Mucosa of gallbladder (tissue), 1 donor: ENCODE data around the gene EFCAB9. TPM values are rescaled to one million over a fixed set of nuclear protein-coding genes. Genes with fewer than 3 reads are reported as not detected.
"Not testable (repeated sequence)": the region's sequence is repeated elsewhere in the genome, so short reads cannot be mapped to it uniquely, and the experiment has no call there.

Experiments
- DNase-seq: peaks from one replicate; pipeline ENCODE4 v3.0.0-alpha.2; 2020; ENCODE audit warnings: low spot score
- total RNA-seq: library from RNA; stranded (reverse); gene quantifications from one replicate; pipeline ENCODE4 v1.2.1, GENCODE V29; 2021
- donor health status: DM: no; HTN: no; CAD: no.

Gene EFCAB9
- not detected for total RNA-seq

DNA sequence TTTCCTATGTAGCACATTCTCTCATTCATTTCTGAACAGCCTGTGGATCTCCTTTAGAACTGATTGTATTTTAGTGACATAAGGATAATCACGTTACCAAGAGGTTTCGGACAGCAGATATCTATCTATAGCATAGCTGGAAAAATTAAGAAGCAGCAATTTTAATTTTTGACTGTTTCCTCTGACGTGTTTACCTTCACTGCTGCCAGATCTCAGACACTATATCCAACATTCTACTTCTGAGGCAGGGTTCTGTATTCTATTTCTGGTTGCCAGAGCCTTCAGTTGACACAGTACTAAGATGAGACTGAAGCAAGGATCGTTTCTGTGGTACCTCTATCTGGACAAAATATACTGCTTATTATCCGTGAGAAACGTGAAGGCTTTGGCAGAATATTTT is at the start of gene EFCAB9:
Gene EFCAB9 (plus strand): TSS at position 301 of the 400 bp plus-strand sequence. CDS start 1 bp downstream, at position 302.
- no peak for DNase-seq

DNA sequence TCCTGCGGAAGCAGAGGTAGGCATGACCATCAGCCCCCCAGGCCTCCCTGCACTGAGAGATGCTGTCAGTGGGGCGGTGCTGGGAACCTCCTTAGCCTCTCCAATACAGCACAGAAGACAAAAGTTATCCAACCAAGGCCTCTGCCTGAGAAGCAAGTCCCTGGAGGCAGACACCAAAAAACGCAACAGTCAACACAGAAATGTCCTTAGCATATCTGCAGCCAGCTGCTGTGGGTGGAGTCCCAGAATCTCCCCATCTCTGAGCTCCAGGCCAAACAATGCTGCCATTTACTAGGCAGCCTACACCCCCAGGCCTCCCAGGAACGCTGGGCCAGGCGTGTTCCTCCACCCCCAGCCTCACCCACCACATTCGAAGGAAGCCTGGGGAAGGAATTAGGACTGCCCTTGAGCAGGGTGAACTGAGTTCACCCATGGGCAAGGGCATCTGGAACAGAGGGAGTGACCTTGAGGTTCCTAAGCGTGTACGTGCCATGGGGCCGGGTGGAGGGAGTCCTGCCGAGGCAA is 49.6 kb upstream of the EFCAB9 start:
- DNase-seq, result no peak

DNA sequence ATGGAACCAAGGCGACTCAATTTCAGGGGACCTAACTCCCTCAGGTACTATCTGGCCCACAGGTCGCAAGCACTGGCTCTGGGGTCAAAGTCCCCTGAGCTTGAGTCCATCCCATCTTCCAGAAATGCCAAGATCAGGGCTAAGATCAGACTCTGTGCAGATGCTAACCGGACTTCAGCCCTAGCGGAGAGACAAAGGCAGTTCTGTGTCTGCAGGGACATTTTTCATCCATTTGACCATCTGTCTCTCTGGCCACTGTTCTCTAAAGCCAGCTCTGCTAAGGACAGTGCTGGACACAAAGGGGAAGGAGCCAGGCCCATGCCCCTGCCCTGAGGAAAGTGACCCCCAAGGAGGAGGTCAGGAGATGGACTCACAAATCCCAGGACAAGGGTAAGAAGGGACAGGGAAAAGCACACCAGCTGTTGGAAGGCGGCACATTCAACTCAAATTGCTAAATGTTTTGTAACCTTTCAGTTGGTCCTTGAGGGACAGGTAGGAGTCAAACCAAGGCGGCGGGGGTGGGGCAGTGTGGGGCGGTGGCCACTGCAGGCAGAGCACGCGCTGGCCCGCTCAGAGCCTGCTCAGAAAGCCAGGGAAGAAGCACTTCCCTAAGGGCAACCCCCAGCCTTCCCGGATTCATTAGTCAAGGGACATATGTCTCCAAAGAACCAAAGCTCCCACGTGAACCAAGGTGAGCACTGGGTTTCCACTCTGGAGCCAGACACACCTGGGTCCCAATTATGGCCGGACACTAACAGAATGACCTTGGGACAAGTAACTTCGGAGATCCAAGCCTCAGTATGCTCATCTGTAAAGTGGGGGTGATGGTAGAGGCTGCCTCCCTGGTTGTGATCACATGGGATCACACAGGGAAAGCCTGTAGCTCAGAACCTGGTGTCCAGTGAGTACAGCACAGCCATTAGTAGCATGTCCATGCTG is 48.8 kb upstream of the EFCAB9 start:
- DNase-seq, result no peak

DNA sequence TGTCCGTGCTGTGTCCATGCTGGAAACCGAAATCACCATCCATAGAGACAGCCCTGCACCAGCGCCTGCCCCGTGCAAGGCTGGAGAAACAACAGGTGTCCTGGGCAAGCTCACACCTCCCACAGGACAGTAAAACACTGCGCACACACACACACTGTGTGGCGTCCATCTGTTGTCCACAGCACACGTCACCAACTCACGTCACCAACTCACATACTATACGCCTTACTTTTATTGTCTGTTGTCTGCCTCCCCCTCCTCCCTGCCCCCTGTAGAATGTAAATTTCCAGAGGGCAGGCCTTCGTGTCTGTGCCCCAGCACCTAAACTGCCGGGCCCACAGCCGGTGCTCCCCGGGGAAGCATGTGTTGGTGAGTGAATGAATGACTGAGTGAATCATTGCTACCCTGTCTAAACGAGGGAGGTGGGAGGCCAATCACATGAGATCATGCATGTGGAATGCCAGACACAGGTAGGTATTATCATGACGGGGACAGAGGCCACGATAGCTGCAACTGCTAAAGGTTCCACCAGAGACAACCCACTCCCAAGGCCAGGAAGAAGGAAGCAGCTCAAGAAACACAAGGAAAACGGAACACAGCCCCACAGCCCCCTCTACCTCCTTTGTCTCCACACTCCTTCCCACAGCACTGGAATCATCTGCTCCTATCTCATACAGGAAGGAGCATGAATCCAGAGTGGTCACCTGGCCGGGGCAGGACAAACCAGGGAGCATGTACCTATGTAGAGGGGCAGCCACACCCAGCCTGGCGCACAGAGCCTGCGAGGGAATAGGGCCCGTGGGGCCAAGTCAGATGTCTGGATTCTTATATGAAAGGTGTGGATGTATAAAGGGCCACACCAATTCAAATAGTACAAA is 47.9 kb upstream of the EFCAB9 start:
- DNase-seq, result no peak

DNA sequence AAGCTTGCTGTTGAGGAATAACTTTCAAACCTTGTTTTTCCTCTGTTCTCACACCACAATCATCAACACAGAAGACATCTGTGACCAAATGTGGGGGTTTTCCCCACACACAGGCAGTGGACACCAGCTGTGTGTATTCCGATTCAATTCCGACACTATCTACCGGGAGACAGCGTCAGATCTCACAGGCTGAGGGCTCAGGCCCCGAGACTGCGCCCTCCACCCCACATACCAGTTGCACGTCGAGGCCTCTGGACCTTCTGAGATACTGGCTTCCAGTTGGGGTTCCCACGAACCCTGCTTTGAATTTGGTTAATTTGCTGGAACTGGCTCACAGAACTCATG is 47.3 kb upstream of the EFCAB9 start:
- DNase-seq, result no peak

DNA sequence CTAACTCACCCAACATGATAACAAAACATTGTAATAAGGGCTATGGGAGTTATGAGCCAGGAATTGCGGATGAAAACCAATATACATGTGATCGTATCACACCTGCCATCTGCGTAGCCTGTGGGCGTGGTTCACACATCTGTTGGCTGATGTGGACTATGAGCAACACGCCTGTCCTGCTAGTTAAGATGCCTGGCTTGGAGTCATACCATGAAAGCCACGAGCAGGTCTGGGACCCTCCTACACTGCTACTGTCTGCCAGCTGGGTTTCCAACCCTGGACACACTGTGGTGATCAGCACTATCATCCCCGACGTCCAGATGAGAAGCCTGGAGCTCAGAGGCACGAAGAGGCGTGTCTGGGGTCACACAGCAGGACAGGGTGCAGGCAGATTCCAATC is 46.1 kb upstream of the EFCAB9 start:
- no peak for DNase-seq

DNA sequence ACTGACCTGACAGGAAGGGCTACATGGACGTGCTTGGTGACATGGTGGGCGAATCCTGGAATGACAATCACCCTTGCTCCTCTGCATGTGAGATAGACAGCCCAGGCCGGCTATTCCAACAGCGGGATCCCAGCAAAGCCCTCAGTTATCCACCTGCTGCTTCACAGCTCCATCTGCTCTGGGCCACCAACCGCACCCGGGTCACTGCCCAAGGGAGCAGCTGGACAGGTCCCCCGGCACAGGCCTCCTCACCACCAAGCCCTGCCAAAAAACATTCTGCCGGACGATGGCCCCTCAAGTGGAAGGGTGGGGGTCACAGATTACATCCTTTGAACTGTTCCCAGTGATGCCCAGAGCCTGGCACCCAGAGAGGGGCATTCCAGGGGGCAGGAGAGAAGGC is 45.6 kb upstream of the EFCAB9 start:
- no peak for DNase-seq

DNA sequence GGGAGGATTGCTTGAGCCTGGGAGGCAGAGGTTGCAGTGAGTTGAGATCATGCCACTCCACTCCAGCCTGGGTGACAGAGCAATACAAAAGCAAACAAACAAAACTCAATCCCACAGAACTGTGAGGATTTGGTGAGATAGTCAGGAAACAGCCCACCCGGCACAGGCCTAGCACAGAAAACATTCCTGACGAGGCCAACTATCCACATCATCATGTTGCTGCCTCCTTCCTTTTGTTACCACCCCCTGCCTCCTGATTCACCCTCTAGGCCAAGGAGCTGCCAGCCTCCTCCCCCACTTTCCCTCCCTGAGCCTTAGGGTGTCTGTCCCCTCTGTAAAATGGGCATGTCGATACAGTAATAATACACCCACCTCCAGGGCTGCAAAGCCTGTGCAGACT is 44.9 kb upstream of the EFCAB9 start:
- no peak for DNase-seq

DNA sequence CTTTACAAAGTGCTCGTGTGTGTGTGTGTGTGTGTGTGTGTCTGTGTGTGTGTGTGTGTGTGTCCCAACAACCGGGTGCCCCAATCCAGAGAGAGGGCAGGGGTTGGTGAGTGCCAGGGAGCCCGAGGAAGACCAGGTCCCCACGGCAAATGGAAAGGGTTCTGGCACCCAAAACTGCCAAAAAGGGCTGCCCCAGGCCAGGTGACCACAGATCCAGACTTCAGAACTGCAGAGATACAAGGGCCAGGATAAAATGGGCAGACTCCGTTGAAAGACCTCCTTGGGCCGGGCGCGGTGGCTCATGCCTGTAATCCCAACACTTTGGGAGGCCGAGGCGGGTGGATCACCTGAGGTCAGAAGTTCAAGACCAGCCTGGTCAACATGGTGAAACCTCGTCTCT is 44.5 kb upstream of the EFCAB9 start:
- not testable (repeated sequence) for DNase-seq

DNA sequence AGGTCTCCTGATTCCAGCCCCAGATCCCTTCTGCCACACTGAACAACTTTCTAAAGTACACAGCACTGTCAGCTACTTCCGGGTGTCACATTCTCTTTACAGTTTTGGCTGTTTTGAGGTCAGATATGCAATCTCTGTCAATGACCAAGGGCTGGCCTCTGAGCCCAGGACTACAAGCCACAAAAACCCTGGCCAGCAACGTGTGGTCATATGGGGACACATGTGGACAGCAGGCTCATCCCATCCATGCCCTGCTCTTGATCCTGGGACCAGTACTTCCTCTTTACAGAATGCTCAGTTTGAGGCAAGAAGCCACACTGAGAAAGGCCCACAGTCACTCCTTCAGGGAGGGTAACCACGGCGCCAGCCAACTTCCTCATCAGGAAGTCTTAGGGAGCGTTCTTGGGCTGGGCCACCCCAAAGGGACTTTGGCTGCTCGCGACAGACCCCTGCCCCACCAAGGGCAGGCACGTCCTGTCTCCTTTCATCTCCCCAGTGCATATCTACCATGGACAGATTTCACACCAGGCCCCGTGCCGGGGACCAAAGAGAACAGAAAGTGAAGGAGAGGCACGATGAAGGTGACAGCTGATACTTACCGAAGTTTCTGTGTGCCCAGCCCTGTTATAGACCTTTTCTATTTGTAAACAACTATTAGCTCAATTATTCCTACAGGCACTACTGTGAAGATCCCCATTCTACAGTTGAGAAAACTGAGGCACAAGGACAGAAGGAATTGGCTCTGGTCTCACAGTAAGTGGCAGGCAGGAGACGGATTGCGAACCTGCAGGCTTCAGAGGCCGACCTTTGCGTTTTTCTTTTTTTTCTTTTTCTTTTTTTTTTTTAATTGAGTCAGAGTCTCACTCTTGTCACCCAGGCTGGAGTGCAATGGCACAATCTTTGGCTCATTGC is 43.2 kb upstream of the EFCAB9 start:
- DNase-seq, result peak; percentile 54

DNA sequence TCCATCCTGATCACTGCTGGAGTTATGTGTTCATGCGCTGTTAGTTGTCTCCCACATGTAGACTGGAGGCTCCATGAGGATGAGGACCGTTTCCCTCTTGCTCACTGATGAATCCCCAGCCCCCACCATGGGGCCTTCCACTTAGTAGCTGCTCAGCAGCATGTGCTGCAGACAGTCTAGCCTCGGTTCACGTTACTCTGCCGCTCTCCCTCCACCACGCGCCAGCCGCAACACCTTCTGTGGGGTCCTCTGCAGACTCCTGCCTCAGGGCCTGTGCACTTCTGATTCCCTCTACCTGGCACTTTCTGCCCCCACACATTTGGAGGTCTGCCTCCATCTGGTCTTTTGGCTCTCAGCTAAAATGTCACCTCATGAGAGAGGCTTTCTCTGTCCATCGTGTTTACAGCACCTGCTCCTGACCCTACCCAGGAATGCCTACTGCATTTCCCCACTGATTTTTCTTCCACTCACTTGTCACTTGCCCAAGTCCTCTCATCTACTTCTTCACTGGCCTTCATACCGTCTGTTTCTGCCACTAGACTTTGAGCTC is 42.2 kb upstream of the EFCAB9 start:
- no peak for DNase-seq

DNA sequence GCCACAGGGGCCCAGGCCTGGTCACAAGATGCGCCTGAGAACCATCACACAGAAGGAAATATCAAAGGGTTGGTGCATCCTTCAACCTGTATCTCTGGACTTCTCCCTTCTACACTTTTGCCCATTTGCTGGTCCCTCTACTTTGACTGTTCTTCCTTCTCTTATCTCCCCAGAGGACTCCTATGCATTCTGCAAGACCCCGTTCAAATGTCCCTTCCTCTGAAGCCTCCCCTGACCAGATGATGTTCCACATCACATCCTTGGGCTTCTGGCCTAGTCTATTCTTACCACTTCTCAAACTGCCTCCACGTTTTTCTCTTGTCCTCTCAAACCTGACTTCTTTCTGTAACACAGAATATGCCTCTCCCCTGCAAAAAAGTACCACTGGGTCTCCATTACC is 40.3 kb upstream of the EFCAB9 start:
- no peak for DNase-seq

DNA sequence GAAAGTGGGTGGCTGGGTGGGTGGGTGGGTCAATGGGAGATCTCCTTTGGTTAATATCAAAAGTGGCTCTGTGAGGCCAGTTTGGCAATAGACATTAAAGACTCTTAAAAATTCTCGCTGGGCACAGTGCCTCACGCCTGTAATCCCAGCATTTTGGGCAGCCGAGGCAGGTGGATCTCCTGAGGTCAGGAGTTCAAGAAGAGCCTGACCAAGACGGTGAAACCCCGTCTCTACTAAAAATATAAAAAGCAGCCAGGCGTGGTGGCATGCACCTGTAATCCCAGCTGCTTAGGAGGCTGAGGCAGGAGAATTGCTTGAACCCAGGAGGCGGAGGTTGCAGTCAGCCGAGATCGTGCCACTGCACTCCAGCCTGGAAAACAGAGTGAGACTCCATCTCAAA is 38.9 kb upstream of the EFCAB9 start:
- DNase-seq, result not testable (repeated sequence)

DNA sequence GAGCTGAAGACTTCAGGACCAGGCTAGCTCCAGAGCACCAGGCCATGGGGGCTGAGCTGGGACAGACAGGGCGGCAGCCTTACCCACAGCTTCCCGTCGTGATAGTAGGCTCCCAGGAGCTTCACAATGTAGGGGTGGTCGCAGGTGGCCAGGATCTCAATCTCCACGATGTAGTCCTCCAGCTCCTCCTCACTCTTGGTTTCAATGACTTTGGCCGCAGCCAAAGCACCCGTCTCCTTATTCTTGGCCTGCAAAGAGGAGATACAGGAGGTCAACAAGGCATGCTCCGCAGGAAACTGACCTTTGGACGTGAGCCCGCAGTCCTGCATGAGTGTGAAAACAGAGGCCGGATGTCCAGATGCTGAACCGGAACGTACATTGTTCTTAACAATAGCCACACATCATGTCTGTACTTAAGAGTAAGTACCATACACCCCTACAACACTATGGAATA is 37.4 kb upstream of the EFCAB9 start:
- peak; percentile 50 for DNase-seq

DNA sequence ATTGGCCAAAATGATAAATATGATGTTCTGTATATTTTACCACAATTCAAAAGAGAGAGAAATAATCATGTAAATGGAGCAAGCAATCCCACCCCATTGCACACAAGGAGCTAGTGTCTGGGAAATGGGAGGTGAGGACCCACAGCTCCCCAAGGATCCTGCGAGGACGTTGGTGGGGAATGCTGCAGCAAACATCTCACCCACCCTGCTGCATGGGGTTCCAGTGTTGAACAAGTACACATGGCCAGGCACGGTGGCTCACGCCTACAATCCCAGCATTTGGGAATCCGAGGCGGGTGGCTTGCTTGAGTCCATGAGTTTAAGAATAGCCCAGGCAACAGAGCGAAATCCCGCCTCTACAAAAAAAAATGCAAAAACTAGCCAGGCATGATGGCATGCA is 35.0 kb upstream of the EFCAB9 start:
- DNase-seq, result no peak

DNA sequence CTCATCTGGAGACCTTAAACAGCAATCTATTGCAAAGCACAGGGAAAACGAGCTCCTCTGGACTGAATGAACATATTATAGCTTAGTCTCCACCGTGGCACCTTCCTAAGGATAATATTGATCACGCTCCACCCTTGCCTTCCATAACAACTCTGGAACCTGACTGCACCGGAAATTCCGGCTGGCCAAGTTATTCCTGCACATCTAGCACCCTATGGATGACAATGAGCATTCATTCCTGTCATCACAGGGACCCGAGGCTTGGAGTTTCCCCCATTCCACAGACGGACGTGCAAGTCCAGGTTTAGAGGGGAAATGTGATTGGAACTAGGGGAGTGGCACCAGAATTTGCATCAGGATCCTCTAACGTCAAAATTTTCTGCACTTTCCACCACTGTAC is 33.5 kb upstream of the EFCAB9 start:
- DNase-seq, result peak; percentile 71

DNA sequence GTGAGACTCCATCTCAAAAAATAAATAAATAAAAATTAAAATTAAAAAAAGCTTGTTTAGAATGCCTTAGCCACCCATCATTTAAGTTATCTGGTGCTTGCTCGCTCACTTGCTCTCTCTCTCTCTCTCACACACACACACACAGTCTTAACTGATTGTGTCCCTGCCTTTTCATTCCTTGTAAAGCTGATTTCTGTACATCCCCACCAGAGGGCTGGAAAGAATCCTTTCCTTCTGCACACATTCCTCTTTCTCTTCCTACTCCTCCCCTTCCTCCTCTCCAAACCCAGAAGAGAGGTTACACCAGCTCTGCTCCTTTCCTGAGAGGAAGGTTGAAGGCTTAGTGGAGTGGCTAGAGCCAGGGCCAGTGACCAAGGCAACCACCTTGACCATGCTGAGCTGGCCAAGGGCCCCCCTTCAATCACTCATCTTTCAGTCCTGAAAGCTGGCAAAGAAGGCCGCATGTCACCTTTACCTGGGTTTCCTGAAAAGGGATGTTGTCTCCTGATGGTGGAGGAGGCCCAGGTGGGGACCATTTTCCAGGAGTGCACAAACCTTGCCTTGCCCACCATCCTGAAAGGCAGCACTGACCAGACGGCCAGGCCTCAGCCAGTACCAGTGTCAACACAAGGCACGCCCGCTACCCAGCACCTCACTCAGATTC is 31.5 kb upstream of the EFCAB9 start:
- no peak for DNase-seq

DNA sequence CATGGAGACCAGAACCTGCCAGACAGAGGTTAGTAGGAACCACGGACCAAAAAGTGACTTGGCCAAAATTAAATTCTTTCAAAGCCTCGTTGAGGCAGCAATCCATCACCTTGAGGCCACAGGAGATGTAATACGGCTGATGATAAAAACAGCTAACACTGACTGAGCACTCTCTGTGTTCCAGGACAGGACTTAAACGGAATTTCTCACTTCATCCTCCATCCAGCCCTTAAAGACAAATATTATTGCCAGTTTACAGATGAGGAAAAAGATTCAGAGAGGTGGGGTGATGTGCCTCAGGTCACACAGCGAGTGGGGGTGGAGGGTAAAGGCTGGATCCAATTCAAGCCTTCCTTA is 31.0 kb upstream of the EFCAB9 start:
- no peak for DNase-seq

DNA sequence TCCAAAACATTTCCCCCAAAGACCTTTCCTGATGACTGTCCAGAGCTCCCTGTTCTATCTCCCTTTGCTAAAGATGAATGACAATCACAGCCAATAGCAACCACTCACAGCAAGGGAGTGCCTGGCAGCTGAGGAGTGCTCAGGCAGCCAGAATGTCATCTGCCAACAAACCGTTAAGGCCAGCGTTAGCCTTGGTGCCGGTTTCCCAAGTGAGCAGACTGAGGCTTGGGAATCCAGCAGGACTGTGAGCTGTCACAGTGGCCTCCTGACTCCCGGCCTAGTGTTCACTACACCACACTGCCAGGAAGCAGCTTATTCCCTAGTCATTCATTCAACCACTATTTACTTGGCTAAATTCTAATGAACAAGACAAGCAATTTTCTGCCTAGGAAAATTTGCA is 30.6 kb upstream of the EFCAB9 start:
- no peak for DNase-seq

DNA sequence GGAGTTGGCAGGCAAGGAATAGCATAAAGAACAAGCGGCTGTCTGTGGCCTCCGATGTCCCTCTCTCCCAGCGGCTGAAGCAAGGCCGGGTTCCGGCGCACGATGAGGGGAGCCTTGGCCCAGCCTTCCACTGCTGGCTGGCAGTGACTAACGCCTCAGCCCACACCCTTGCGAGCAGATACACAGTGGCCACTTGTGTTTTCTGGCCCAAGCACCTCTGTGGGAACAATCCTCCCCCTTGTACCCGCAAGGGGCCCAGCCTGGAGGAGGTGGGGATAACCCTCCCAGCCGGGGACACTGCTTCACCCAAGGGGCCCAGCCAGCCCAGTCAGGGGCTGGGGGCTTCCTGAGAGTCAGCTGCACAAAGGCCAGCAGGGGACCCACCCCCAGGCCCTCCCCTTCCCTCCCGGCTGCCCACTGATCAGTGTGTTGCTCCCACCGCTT is 29.2 kb upstream of the EFCAB9 start:
- DNase-seq, result no peak

DNA sequence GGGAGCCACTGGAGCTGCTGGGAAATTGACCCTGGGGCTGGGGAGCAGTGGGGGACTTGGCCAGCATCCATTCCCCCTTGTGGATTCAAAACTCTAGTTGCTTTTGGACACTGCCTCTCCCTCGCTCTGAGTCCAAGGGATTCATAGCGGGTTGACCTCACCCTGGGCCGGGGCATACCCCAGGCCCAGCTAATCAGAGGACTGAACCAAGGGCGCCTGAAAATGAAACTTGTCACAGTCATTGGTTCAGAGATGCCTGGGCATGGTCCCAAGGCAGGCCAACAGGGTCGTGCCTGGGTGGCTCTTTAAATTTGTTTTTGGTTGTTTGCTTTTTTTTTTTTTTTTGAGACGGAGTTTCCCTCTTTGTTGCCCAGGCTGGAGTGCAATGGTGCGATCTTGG is 28.5 kb upstream of the EFCAB9 start:
- no peak for DNase-seq
